IMR-90 (cell line): ENCODE results near the gene GLCE. TPM values are rescaled to one million over a fixed set of nuclear protein-coding genes. Genes with fewer than 3 reads are reported as not detected.

Source experiments
- ATAC-seq: fragments of 200-7000 bp; cut with Tn5 transposase; 2 replicates; pipeline ENCODE4 v1.9.1; 2020; ENCODE audit warnings: low read depth, mild to moderate bottlenecking, moderate library complexity
- BruUV-seq: library from RNA; stranded (reverse); fragments of 400-500 nt; replicated peaks from 2 replicates; lab custom pipeline; 2021; lab: Mats Ljungman, UMichigan
- CTCF ChIA-PET: fragments of 300-600 bp; formaldehyde crosslinking; extraction: SDS; loops from one replicate; lab custom pipeline; 2021; ENCODE audit warnings: antibody characterized with exemption; lab: Yijun Ruan, JAX
- POLR2A ChIA-PET: fragments of 300-600 bp; sonication (Branson Sonifier 250); formaldehyde crosslinking; loops from one replicate; lab custom pipeline; 2022; ENCODE audit warnings: antibody characterized with exemption; ENCODE audit not compliant: unreplicated experiment; lab: Charles Lee
- DNase-seq: peaks from one replicate; pipeline ENCODE4 v3.0.0; 2013
- H2AFZ ChIP-seq: replicated peaks from 2 replicates; pipeline ENCODE3; 2013; ENCODE audit warnings: low read length, mild to moderate bottlenecking; ENCODE audit not compliant: poor library complexity
- H2AK5ac ChIP-seq: 2 replicates; pipeline ENCODE4 v1.6.1; 2013; ENCODE audit warnings: low read depth, low read length, inconsistent platforms
- H2AK9ac ChIP-seq: replicated peaks from 2 replicates; pipeline ENCODE3; 2013; ENCODE audit warnings: mild to moderate bottlenecking, low read depth, low read length, moderate library complexity; ENCODE audit not compliant: poor library complexity
- H2BK120ac ChIP-seq: 2 replicates; pipeline ENCODE4 v1.6.1; 2013; ENCODE audit warnings: low read depth, low read length, inconsistent platforms
- H2BK15ac ChIP-seq: 3 replicates; pipeline ENCODE4 v1.6.1; 2013; ENCODE audit warnings: low read depth, low read length, inconsistent platforms
- H2BK20ac ChIP-seq: 2 replicates; pipeline ENCODE4 v1.6.1; 2013; ENCODE audit warnings: low read depth, mild to moderate bottlenecking, inconsistent platforms, low read length, moderate library complexity
- H2BK5ac ChIP-seq: 2 replicates; pipeline ENCODE4 v1.6.1; 2013; ENCODE audit warnings: mild to moderate bottlenecking, low read depth, low read length, inconsistent platforms; ENCODE audit not compliant: poor library complexity, severe bottlenecking
- H3K14ac ChIP-seq: replicated peaks from 2 replicates; pipeline ENCODE4 v1.6.1; 2013; ENCODE audit warnings: low read depth, low read length, inconsistent platforms
- H3K18ac ChIP-seq: 2 replicates; pipeline ENCODE4 v1.6.1; 2013; ENCODE audit warnings: low read depth, low read length, control low read depth
- H3K23ac ChIP-seq: 2 replicates; pipeline ENCODE4 v1.6.1; 2013; ENCODE audit warnings: low read depth, low read length, inconsistent platforms
- H3K27ac ChIP-seq: 2 replicates; pipeline ENCODE4 v1.5.1; 2013; ENCODE audit warnings: mild to moderate bottlenecking, control low read depth, low read length; ENCODE audit not compliant: insufficient read depth
- H3K27me3 ChIP-seq: 2 replicates; pipeline ENCODE4 v1.6.1; 2013; ENCODE audit warnings: low read length; ENCODE audit not compliant: control insufficient read depth, insufficient read depth
- H3K36me3 ChIP-seq: 2 replicates; pipeline ENCODE4 v1.6.1; 2013; ENCODE audit warnings: low read length, mixed read lengths; ENCODE audit not compliant: control insufficient read depth, insufficient read depth
- H3K4ac ChIP-seq: 2 replicates; pipeline ENCODE4 v1.6.1; 2013; ENCODE audit warnings: low read depth, low read length, inconsistent platforms
- H3K4me1 ChIP-seq: 2 replicates; pipeline ENCODE4 v1.6.1; 2013; ENCODE audit warnings: low read length, mixed read lengths; ENCODE audit not compliant: control insufficient read depth, insufficient read depth
- H3K4me2 ChIP-seq: 2 replicates; pipeline ENCODE4 v1.6.1; 2013; ENCODE audit warnings: low read depth, mild to moderate bottlenecking, control low read depth, low read length, moderate library complexity
- H3K4me3 ChIP-seq: 2 replicates; pipeline ENCODE4 v1.5.1; 2013; ENCODE audit warnings: low read depth, mild to moderate bottlenecking, control low read depth, low read length, moderate library complexity; ENCODE audit not compliant: insufficient read depth
- H3K56ac ChIP-seq: 2 replicates; pipeline ENCODE4 v1.6.1; 2013; ENCODE audit warnings: low read length, inconsistent platforms; ENCODE audit not compliant: insufficient read depth; ENCODE audit errors: extremely low read depth
- H3K79me1 ChIP-seq, 2 experiments: 2 replicates each; pipeline ENCODE4 v1.6.1; 2013; ENCODE audit warnings: low read length in 2 of 2, inconsistent platforms in 1 of 2, low read depth in 1 of 2
- H3K9ac ChIP-seq: 2 replicates; pipeline ENCODE4 v1.6.1; 2013; ENCODE audit warnings: low read depth, low read length, control low read depth
- H3K9me1 ChIP-seq: 2 replicates; pipeline ENCODE4 v1.6.1; 2013; ENCODE audit warnings: low read length, inconsistent platforms; ENCODE audit not compliant: insufficient read depth
- H3K9me3 ChIP-seq: 2 replicates; pipeline ENCODE4 v1.6.1; 2013; ENCODE audit warnings: low read length; ENCODE audit not compliant: control insufficient read depth, insufficient read depth
- H4K20me1 ChIP-seq: 2 replicates; pipeline ENCODE4 v1.6.1; 2013; ENCODE audit warnings: low read length, inconsistent platforms; ENCODE audit not compliant: insufficient read depth
- H4K5ac ChIP-seq: 2 replicates; pipeline ENCODE4 v1.6.1; 2013; ENCODE audit warnings: mild to moderate bottlenecking, low read depth, low read length, control low read depth
- H4K8ac ChIP-seq, 2 experiments: 2 replicates each; pipeline ENCODE4 v1.6.1; 2013; ENCODE audit warnings: low read depth in 2 of 2, low read length in 2 of 2, control low read depth in 1 of 2, inconsistent platforms in 1 of 2
- H4K91ac ChIP-seq: 2 replicates; pipeline ENCODE4 v1.6.1; 2013; ENCODE audit warnings: low read depth, low read length, inconsistent platforms; ENCODE audit not compliant: insufficient read depth
- CEBPB ChIP-seq: IDR thresholded peaks from 2 replicates; pipeline ENCODE4 v1.6.1; 2012; ENCODE audit warnings: low read depth, low read length, improper control_type of control experiment
- CHD1 ChIP-seq: IDR thresholded peaks from 2 replicates; pipeline ENCODE4 v1.6.1; 2012; ENCODE audit warnings: low read depth, low read length, improper control_type of control experiment
- CTCF ChIP-seq: conservative IDR thresholded peaks from 2 replicates; pipeline ENCODE4 v1.5.1; 2012; ENCODE audit warnings: mild to moderate bottlenecking, low read depth, low read length, improper control_type of control experiment
- ELK1 ChIP-seq: fragments of 150-350 bp; IDR thresholded peaks from 2 replicates; pipeline ENCODE4 v1.6.1; 2016; ENCODE audit warnings: low read depth, mild to moderate bottlenecking, low read length, moderate library complexity, borderline replicate concordance
- MAFK ChIP-seq: IDR thresholded peaks from 2 replicates; pipeline ENCODE4 v1.6.1; 2012; ENCODE audit warnings: low read depth, low read length, improper control_type of control experiment
- MXI1 ChIP-seq: IDR thresholded peaks from 2 replicates; pipeline ENCODE4 v1.6.1; 2012; ENCODE audit warnings: low read depth, mild to moderate bottlenecking, low read length, moderate library complexity, borderline replicate concordance
- NFE2L2 ChIP-seq: fragments of 150-350 bp; IDR thresholded peaks from 2 replicates; pipeline ENCODE4 v1.6.1; 2016; ENCODE audit warnings: low read depth, mild to moderate bottlenecking, low read length
- RAD21 ChIP-seq: IDR thresholded peaks from 2 replicates; pipeline ENCODE4 v1.6.1; 2012; ENCODE audit warnings: low read length, improper control_type of control experiment
- RCOR1 ChIP-seq: IDR thresholded peaks from 2 replicates; pipeline ENCODE4 v1.6.1; 2012; ENCODE audit warnings: mild to moderate bottlenecking, low read length, improper control_type of control experiment; ENCODE audit not compliant: insufficient replicate concordance
- WGBS, 2 experiments: methylation state at CpG; one replicate each; pipeline versions ENCODE4 v1.1.5 to v1.1.7; 2013; ENCODE audit warnings: missing lambda C conversion rate in 2 of 2; ENCODE audit not compliant: insufficient read length in 1 of 2; ENCODE audit errors: extremely low coverage in 2 of 2; 5-methylcytosine and 5-hydroxymethylcytosine counted together
- dilution Hi-C: fragments of 300-500 bp; cut with HindIII; formaldehyde crosslinking; loops from one replicate; pipeline ENCODE4 v1.14.3; 2018; ENCODE audit warnings: low sequenced_read_pairs; ENCODE audit not compliant: unreplicated experiment
- in situ Hi-C: fragments of 300-500 bp; cut with MboI; formaldehyde crosslinking; loops from 3 replicates; pipeline ENCODE4 v1.14.3; 2019; ENCODE audit warnings: low sequenced_read_pairs, inconsistent platforms, mixed read lengths
- intact Hi-C: fragments of 100-400 bp; cut with micrococcal nuclease; formaldehyde crosslinking; loops from 2 replicates; pipeline ENCODE4 v1.10.0; 2022
- polyA plus RNA-seq, 3 experiments: library from polyadenylated mRNA; depleted of rRNA; stranded (reverse); fragments of >200 nt; gene quantifications; 2 replicates each; pipeline ENCODE4 v1.2.3, GENCODE V29; 2012; ENCODE audit warnings: low replicate concordance in 1 of 3
- total RNA-seq: library from RNA; depleted of rRNA; stranded (reverse); fragments of >200 nt; gene quantifications from 2 replicates; pipeline ENCODE4 v1.2.3, GENCODE V29; 2012

GLCE gene
- total and polyA plus RNA-seq, 2 of the 4 experiments (the other 2 are of a cell fraction), result 15.3 to 29.6 TPM

GRCh38 chr15:69244798-69245197, 84.4 kb downstream of the GLCE start:
- H2BK5ac ChIP-seq, result no peak overlapping the region
- no peak overlapping the region for H2BK15ac ChIP-seq
- no peak overlapping the region for H4K8ac ChIP-seq
- no peak overlapping the region for H2AK5ac ChIP-seq
- H3K9ac ChIP-seq, result no peak overlapping the region
- H2BK120ac ChIP-seq, result no peak overlapping the region
- no peak overlapping the region for H2AK9ac ChIP-seq
- no peak overlapping the region for H3K4me2 ChIP-seq
- no peak; the same call in 1 of the 2 replicates for ATAC-seq
- CTCF ChIA-PET, result no interaction called here
- H4K5ac ChIP-seq, result no peak overlapping the region
- no peak overlapping the region for H3K56ac ChIP-seq
- DNase-seq, result peak; percentile 37
- in situ Hi-C loops (no loop called here), intact Hi-C loops (no loop called here), dilution Hi-C loops (no loop called here)
- H3K4me3 ChIP-seq, result no peak overlapping the region
- no peak for TF ChIP-seq MAFK
- no peak for TF ChIP-seq ELK1
- TF ChIP-seq RCOR1, result no peak
- no peak for TF ChIP-seq CEBPB
- TF ChIP-seq CHD1, result no peak
- TF ChIP-seq RAD21, result no peak
- TF ChIP-seq MXI1, result no peak
- TF ChIP-seq NFE2L2, result no peak
- no peak for TF ChIP-seq CTCF
- no peaks in the 10 kb centered on the region for H4K20me1 ChIP-seq
- H3K79me1 ChIP-seq, result no peaks in the 10 kb centered on the region
- H3K36me3 ChIP-seq, result no peaks in the 10 kb centered on the region
- H3K23ac ChIP-seq, result no peak overlapping the region
- no peaks in the 10 kb centered on the region for H3K27me3 ChIP-seq
- no peak overlapping the region for H2BK20ac ChIP-seq
- BruUV-seq, result no TSS peak
- H3K9me3 ChIP-seq, result no peaks in the 10 kb centered on the region
- H3K9me1 ChIP-seq, result no peaks in the 10 kb centered on the region
- H3K4ac ChIP-seq, result no peak overlapping the region
- H3K27ac ChIP-seq, result no peak overlapping the region
- no peak overlapping the region for H3K18ac ChIP-seq
- H3K14ac ChIP-seq, result no peak overlapping the region
- H3K4me1 ChIP-seq, result peaks cover 1% of the 10 kb centered on the region; the same call in 1 of the 2 replicates
- no CpG with 5 or more reads among the region's 2 CpGs for WGBS, 2 experiments
- H2AFZ ChIP-seq, result no peak overlapping the region
- POLR2A ChIA-PET, result no interaction called here
- H4K91ac ChIP-seq, result no peak overlapping the region
